ENCODE results near the gene TSPAN3.

- TF ChIP-seq MAX (IDR thresholded peaks at IDR 0.05; ENCODE audit: insufficient read depth, insufficient read length) (no peak), CTCF (IDR thresholded peaks at IDR 0.05; ENCODE audit: extremely low read depth in 1 of 2, insufficient read depth in 1 of 2, low read depth in 1 of 2, low read length in 2 of 2) (no peak), POLR2A (IDR thresholded peaks at IDR 0.05; ENCODE audit: low read depth, low read length) (no peak), EZH2 (IDR thresholded peaks at IDR 0.05; ENCODE audit: borderline replicate concordance, low read depth, low read length, severe bottlenecking) (no peak), JUN (IDR thresholded peaks at IDR 0.05; ENCODE audit: borderline replicate concordance, insufficient read depth, insufficient read length, low read depth) (no peak), POLR2AphosphoS5 (IDR thresholded peaks at IDR 0.05; ENCODE audit: insufficient read depth, low read depth, low read length) (no peak), GATA2 (IDR thresholded peaks at IDR 0.05; ENCODE audit: insufficient read depth, insufficient read length, low read depth, low read length) (no peak), FOS (IDR thresholded peaks at IDR 0.05; ENCODE audit: borderline replicate concordance, insufficient read depth, low read length) (no peak), MYC (IDR thresholded peaks at IDR 0.05; ENCODE audit: low read depth, low read length) (no peak)
These were observed 35.3 kb downstream of the TSPAN3 start for GRCh38 chr15:77035584-77035983.

Measured in endothelial cell of umbilical vein (primary cell).